ENCODE measurements around the gene SAXO1.
"Not testable (repeated sequence)": the region's sequence is repeated elsewhere in the genome, so short reads cannot be mapped to it uniquely, and the experiment has no call there.

The SAXO1 gene

GRCh38 chr9:18999173-18999785 lies 33.7 kb downstream of the SAXO1 start:
- DNase-seq: no peak

DNA sequence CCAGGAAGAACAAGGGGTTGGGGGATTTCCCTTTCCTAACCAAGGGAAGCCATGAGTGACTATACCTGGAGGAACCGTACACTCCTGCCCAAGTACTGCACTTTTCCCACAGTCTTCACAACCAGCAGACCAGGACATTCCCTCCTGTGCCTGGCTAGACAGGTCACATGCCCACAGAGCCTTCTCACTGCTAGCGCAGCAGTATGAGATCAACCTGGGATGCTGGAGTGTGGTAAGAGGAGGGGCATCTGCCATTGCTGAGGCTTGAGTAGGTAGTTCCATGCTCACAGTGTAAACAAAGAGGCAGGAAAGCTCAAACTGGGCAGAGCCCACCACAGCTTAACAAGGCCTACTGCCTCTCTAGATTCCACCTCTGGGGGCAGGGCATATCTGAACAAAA lies 35.9 kb downstream of the SAXO1 start:
- DNase-seq: no peak

DNA sequence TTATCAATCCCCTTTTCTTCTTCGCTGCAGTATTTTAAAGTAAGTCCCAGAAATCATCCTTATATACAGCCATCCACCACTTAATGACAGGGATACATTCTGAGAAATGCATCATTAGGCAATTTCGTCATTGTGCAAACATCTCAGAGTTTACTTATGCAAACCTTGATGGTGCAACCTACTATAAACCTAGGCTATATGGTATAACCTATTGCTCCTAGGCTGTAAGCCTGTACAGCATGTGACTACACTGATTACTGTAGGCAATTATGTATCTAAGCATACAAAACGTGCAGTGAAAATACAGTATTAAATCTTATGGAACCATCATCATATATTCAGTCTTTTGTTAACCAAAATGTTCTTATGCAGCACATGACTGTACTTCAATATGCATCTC lies 36.8 kb downstream of the SAXO1 start:
- no peak for DNase-seq

- DNase-seq: no peak
Observed at GRCh38 chr9:18994263-18994916, 38.6 kb downstream of the SAXO1 start.

GRCh38 chr9:18991197-18991596 lies 41.8 kb downstream of the SAXO1 start:
- not testable (repeated sequence) for DNase-seq

DNA sequence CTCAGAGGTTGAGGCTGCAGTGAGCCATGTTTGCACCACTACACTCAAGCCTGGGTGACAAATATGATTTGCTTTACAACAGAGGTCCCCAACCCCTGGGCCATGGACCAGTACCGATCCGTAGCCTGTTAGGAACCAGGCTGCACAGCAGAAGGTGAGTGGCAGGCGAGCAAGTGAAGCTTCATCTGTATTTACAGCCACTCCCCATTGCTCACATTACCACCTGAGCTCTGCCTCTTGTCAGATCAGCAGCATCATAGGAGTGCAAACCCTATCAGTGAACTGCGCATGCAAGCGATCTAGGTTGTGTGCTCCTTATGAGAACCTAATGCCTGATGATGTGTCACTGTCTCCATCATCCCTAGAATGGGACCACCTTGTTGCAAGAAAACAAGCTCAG lies 42.5 kb downstream of the SAXO1 start:
- no peak for DNase-seq

- DNase-seq: no peak
Observed at GRCh38 chr9:18989865-18990264, 43.1 kb downstream of the SAXO1 start.

DNA sequence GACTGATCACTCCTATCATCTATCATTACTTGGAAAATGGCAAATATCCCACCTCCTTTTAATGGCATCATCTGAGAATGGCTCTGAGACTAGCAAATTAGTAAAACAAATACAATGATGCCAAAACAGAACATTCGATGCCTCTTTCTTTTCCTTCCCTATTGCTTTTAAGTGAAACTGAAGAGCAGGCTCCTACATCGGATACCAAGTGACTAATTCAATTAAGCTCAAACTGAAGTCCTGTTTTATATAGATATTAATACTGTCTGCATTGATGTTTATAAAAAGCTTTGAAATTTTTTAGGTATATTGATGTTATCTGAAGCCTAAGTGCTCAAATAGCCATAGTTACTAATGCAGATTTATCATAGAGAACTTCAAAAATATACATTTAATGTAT lies 43.9 kb downstream of the SAXO1 start:
- DNase-seq: no peak

DNA sequence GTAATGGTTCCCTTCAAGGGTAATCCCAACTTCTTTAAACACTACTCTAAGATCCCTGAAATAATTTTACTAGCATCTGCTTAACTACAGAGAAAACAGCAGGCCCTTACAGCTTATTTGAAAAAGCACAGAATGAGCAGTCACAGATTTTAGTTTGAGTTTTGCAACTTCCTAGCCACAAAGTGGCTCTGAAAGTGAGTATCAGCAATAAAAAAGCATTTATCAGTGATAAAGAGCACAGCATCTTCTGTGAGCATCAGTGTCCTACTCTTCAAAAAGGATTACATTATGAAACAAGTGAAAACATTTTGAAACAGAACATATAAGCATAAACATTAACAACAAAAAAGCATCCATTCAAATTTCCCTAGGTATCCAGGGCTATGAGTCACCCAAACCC lies 45.0 kb downstream of the SAXO1 start:
- DNase-seq: no peak

GRCh38 chr9:18985996-18986395 lies 47.0 kb downstream of the SAXO1 start:
- DNase-seq: no peak

DNA sequence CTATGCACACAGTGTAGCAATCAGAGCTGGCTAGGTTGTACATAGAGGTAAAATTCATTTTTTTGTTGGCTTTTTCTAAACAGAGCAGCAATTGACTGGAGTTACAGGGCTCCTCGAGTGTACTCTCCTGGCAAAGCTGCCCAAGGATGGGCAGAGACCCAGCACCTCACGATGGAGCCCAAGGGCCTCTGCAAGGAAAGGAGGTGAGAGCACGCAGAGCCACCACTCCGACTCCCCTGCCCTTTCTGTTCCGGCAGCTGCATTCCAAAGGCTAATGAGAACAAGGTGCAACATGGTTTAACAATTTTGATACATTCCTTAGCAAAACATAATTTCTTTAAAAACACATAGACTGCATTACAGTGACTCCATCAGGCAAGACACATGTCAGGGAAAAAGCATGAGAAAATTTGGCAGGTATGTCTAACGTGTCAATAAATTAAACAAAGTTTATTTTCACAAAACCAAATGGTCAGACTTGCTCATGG lies 47.5 kb downstream of the SAXO1 start:
- DNase-seq: no peak

DNA sequence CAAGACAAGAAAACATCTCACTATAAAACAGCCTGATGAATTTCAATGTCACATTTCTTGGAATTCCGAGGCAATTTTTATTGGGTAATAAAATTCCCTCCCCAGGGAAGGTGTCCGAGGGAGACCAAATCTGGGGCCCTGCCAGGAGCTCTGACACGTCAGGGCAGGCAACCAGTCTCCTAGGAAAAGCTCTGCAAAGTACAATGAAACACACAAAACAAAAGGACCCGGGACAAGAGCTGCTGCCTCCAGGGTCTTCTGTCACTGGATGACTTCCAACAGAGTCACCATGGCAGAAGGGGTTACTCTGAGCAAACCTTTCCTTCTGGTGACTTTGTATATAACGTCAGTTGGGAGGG lies 50.8 kb downstream of the SAXO1 start:
- no peak for DNase-seq

- DNase-seq: no peak
Observed at GRCh38 chr9:18981476-18982261, 51.3 kb downstream of the SAXO1 start.

GRCh38 chr9:18980189-18980588 lies 52.8 kb downstream of the SAXO1 start:
- DNase-seq: no peak

DNA sequence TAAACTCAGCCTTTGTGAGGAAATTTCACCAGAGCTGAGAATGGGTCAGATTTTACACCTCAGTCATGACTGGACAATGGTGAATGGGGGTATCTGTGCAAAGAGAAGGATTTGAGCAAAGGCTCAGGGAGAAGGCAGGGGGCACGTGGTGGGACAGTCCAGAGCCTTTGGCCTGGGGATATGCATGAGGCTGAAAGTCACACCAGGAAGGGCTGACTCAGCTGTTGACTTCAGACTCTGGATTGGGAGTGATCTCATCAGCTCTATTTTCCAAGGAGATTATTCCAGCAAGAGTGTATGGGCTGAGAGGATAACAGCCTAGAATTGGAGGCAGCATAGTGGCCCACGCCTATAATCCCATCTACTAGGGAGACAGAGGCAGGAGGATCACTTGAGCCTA lies 53.6 kb downstream of the SAXO1 start:
- no peak for DNase-seq

- DNase-seq: no peak
Observed at GRCh38 chr9:18978188-18978587, 54.8 kb downstream of the SAXO1 start.

GRCh38 chr9:18976709-18977531 lies 56.1 kb downstream of the SAXO1 start:
- no peak for DNase-seq

DNA sequence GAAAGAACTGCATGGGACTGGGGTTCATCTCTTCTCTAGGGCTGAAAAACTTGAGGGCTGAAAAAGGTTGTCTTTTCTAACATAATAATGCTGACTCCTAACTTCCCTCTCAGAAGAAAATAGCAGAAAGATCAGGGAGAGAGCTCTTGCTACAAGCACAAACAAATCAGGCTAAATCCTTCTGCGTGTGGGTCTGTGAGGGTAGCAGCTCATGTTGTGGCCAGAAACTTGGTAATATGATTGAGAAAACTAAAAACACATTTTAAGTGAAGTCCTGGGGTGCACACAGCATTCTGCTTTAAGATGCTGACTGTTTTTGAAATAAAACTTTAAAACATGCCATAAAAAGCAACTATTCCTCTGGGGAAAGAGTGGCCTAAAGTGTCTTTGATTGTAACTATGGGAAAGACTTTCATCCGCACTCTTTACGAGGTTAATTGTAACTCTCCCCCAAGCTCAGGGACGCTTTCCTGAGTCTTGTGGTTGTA lies 56.7 kb downstream of the SAXO1 start:
- no peak for DNase-seq

GRCh38 chr9:18973348-18973747 lies 59.7 kb downstream of the SAXO1 start:
- no peak for DNase-seq

- no peak for DNase-seq
Observed at GRCh38 chr9:18972675-18973074, 60.3 kb downstream of the SAXO1 start.

GRCh38 chr9:18971909-18972308 lies 61.1 kb downstream of the SAXO1 start:
- no peak for DNase-seq

DNA sequence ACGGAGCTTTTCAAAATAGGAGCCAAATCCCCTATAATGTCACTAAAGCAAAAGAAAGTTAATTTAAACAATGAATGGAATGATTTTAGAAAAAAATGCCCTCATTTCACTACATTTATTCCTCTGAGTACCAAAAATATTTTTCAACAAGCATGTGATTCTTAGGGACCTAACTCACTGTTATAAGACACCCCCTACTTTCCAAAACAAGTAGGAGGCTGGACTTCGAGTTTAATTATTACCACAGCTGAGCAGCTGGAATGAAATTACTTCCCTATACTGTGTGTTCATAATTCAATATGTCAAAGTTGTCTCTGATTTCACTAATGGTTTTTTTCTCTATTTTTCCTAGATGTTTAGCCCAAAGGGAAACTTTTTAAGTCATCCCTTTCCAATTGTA lies 61.6 kb downstream of the SAXO1 start:
- DNase-seq: no peak

GRCh38 chr9:18970393-18970792 lies 62.6 kb downstream of the SAXO1 start:
- no peak for DNase-seq

Data from NCI-H1092 treated with DMSO at 0.1 percent for 48 hours (cell line).